RWPE2 (cell line): ENCODE data around the gene UBXN6.

ENCODE experiments used
- ATAC-seq: fragments of 200-7000 bp; cut with Tn5 transposase; 3 replicates; pipeline ENCODE4 v1.9.1; 2021; ENCODE audit warnings: low read depth
- DNase-seq: peaks from one replicate; pipeline ENCODE4 v3.0.0-alpha.2; 2020; ENCODE audit warnings: low spot score
- H3K27ac ChIP-seq: fragments of 450-650 bp; 2 replicates; pipeline ENCODE4 v1.5.1; 2017; ENCODE audit warnings: mild to moderate bottlenecking; ENCODE audit not compliant: poor library complexity, severe bottlenecking
- H3K27me3 ChIP-seq: fragments of 250-450 bp; sonication (Bioruptor Pico); 2 replicates; pipeline ENCODE4 v1.5.1; 2021; ENCODE audit warnings: mild to moderate bottlenecking, moderate library complexity; ENCODE audit not compliant: insufficient read depth, poor library complexity, severe bottlenecking
- H3K36me3 ChIP-seq: fragments of 250-450 bp; sonication (Bioruptor Pico); 2 replicates; pipeline ENCODE4 v1.5.1; 2020; ENCODE audit warnings: low read depth, mild to moderate bottlenecking, moderate library complexity
- H3K4me1 ChIP-seq: fragments of 250-450 bp; sonication (Bioruptor Pico); 2 replicates; pipeline ENCODE4 v1.5.1; 2021; ENCODE audit warnings: mild to moderate bottlenecking, moderate library complexity; ENCODE audit not compliant: insufficient read depth, poor library complexity, severe bottlenecking
- H3K4me3 ChIP-seq: fragments of 250-450 bp; sonication (Bioruptor Pico); 2 replicates; pipeline ENCODE4 v1.5.1; 2021; ENCODE audit warnings: mild to moderate bottlenecking, moderate library complexity; ENCODE audit not compliant: severe bottlenecking
- H3K9me3 ChIP-seq: fragments of 250-450 bp; sonication (Bioruptor Pico); 2 replicates; pipeline ENCODE4 v1.5.1; 2021; ENCODE audit warnings: mild to moderate bottlenecking, moderate library complexity; ENCODE audit not compliant: severe bottlenecking
- CTCF ChIP-seq: fragments of 450-650 bp; IDR thresholded peaks from one replicate; pipeline ENCODE4 v1.5.1; 2017; ENCODE audit warnings: mild to moderate bottlenecking, moderate library complexity; ENCODE audit not compliant: poor library complexity, severe bottlenecking

Gene UBXN6

DNA sequence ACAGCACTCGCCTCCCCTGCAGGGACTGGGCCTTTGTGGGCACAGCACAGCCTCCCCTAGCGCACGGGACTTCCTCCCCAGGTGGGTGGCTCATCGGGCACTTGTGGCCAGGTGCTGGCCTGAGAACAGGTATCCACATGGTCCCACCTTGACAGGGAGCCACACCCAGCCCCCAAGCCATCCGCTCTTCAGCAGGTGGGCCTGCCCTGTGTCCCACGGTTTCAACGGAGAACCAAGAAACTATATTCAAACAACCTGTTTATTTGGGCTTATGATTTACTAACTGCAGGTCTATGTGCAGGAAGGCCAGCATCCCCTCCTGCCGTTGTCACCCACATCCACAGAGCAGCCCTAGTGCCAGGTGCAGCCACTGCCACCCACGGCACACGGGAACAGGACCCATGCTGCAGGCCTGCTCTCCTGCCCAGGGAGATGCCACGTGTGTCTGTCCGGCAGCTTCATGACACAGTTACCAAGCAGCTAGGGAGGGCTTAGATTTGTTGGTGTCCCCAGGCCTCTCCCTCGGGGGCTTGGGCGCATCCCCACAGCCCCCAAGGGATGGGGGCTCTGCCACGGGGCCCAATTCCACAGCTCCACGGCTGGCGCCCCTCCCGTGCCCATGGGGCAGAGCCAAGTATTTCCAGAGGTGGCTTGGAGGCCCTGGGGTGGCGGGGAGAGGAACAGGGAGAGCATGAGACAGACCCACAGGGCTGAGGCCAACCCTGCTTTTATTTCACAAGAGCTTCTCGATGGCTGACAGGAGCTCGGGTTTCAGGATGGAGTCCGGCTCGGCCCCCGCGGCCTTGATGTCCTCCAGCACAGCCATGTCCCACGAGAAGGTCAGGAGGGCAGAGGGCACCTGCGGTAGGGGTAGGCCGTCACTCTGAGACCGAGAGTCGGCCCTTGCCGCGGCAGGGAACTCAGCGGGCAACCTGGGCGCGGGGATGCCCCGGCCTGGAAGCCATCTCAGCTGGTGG is 12.5 kb downstream of the UBXN6 start:
- no peak for TF ChIP-seq CTCF
- H3K9me3 ChIP-seq, result no peaks in the 10 kb centered on the region
- H3K27ac ChIP-seq, result no peak overlapping the region
- DNase-seq (no peak), ATAC-seq (no peak)
- peaks cover 53% of the 10 kb centered on the region for H3K36me3 ChIP-seq
- no peaks in the 10 kb centered on the region for H3K4me1 ChIP-seq
- H3K27me3 ChIP-seq, result no peaks in the 10 kb centered on the region
- H3K4me3 ChIP-seq, result no peak overlapping the region

GRCh38 chr19:4443966-4444764 is 13.4 kb downstream of the UBXN6 start:
- no peaks in the 10 kb centered on the region for H3K9me3 ChIP-seq
- ATAC-seq (peak; percentile 4; the same call in 1 of the 3 replicates), DNase-seq (no peak)
- H3K27me3 ChIP-seq, result no peaks in the 10 kb centered on the region
- H3K4me1 ChIP-seq, result no peaks in the 10 kb centered on the region
- no peak overlapping the region for H3K4me3 ChIP-seq
- H3K36me3 ChIP-seq, result peaks cover 52% of the 10 kb centered on the region
- no peak for TF ChIP-seq CTCF
- H3K27ac ChIP-seq, result no peak overlapping the region

DNA sequence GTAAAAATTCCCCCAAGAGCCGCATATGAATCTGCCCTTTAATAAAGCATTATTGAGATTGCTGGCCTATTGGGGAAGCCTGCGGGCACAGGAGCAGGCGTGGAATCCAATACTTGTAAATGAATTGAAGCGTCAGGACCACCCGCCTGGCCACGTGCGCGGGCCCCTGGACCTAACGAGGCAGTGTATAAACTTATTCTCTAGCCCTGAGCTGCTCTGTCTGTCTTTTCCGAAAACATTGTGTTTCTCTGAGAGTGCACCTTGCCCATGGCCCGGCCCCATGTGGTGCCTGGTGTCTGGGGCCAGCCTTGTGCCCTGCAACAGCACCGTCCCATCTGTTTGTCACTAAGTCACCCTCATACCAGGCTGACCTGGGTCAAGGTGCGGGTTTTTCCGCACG is 14.4 kb downstream of the UBXN6 start:
- H3K27ac ChIP-seq, result no peak overlapping the region

DNA sequence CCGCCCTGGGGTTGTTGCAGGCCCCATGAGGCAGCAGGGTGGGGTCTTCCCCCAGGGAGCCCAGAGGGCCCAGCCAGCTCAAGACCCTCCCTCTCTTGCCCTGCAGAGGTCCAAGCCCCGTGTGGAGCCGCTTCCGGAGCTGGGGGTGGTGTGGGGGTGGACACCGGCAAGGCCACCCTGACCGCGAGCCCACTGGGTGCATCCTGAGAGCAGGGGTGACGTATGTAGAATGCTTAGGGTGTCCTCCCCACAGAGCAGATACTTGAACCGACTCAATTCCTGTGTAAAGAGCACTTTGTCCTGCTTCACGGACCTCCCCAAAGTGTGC is 14.8 kb downstream of the UBXN6 start:
- H3K4me1 ChIP-seq, result no peaks in the 10 kb centered on the region
- DNase-seq (no peak), ATAC-seq (no peak)
- TF ChIP-seq CTCF, result no peak
- H3K4me3 ChIP-seq, result no peak overlapping the region
- no peaks in the 10 kb centered on the region for H3K9me3 ChIP-seq
- H3K36me3 ChIP-seq, result peaks cover 46% of the 10 kb centered on the region
- no peak overlapping the region for H3K27ac ChIP-seq
- H3K27me3 ChIP-seq, result no peaks in the 10 kb centered on the region

More for the DNA sequence above, 14.4 kb downstream of the UBXN6 start:
- DNase-seq, result no peak
- Histone ChIP-seq H3K9me3 (no peaks in the 10 kb centered on the region), H3K4me3 (no peak overlapping the region), H3K36me3 (peaks cover 47% of the 10 kb centered on the region), H3K4me1 (no peaks in the 10 kb centered on the region), H3K27me3 (no peaks in the 10 kb centered on the region)
- no peak for TF ChIP-seq CTCF
- ATAC-seq, result no peak
